OCI-LY7 (cell line): ENCODE results near the gene MVK.

ENCODE experiments used
- EZH2phosphoT487 ChIP-seq: fragments of 200-600 bp; sonication (generic); IDR thresholded peaks from 2 replicates; pipeline ENCODE4 v1.6.1; 2018; ENCODE audit warnings: low read depth, borderline replicate concordance, mild to moderate bottlenecking, mixed run types, antibody characterized with exemption, low read length, moderate library complexity, mixed read lengths
- TF ChIP-seq, protein P1 (sequence below): fragments of 200-600 bp; sonication (generic); conservative IDR thresholded peaks from 2 replicates; pipeline ENCODE4 v1.5.1; 2014; ENCODE audit warnings: mild to moderate bottlenecking, antibody characterized with exemption, low read length, moderate library complexity, mixed read lengths

DNA sequence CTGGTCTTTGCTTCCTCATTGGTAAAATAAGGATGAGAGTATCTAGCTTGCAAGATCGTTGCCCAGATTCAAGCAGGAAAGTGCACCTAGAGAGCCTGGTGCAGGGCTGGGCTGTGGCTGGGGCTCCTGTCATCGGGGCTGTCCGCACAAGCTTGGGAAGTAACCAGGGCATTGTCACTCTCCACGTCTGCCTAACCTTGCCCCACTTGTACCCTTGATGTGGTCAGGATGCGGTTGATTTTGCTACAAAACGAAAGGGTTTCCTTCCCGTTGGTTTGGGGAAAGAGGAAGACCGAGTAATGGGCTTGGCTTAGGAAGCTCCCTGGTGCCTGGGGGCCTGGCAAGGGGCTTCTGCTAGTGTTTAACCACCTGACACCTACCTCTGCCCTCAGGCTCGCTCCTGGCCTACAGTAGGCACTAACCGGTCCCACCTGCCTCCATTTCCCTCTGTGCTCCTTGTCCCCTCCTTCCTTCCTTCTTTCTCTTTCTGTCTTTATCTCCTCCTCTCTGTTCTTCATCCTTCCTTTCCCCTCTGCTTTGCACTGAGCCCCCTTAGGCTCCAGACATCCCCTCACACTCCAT, 21.8 kb downstream of the MVK start:
- TF ChIP-seq, protein P1, sequence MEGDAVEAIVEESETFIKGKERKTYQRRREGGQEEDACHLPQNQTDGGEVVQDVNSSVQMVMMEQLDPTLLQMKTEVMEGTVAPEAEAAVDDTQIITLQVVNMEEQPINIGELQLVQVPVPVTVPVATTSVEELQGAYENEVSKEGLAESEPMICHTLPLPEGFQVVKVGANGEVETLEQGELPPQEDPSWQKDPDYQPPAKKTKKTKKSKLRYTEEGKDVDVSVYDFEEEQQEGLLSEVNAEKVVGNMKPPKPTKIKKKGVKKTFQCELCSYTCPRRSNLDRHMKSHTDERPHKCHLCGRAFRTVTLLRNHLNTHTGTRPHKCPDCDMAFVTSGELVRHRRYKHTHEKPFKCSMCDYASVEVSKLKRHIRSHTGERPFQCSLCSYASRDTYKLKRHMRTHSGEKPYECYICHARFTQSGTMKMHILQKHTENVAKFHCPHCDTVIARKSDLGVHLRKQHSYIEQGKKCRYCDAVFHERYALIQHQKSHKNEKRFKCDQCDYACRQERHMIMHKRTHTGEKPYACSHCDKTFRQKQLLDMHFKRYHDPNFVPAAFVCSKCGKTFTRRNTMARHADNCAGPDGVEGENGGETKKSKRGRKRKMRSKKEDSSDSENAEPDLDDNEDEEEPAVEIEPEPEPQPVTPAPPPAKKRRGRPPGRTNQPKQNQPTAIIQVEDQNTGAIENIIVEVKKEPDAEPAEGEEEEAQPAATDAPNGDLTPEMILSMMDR, result no peak
- no peak for TF ChIP-seq EZH2phosphoT487
